GM23338 (cell line): ENCODE data around the gene SLC16A6. TPM values are rescaled to one million over a fixed set of nuclear protein-coding genes. Genes with fewer than 3 reads are reported as not detected.
"Not testable (repeated sequence)": the region's sequence is repeated elsewhere in the genome, so short reads cannot be mapped to it uniquely, and the experiment has no call there.

Experiments
- ATAC-seq: fragments of 200-7000 bp; cut with Tn5 transposase; 3 replicates; pipeline ENCODE4 v1.9.1; 2020
- DNase-seq: peaks from one replicate; pipeline ENCODE4 v3.0.0-alpha.2; 2015; ENCODE audit warnings: low spot score
- H2AFZ ChIP-seq: fragments of 200-600 bp; sonication (generic); 2 replicates; pipeline ENCODE4 v1.8.0; 2016; ENCODE audit warnings: antibody characterized with exemption, mild to moderate bottlenecking, moderate library complexity
- H3F3A ChIP-seq: fragments of 200-600 bp; sonication (generic); replicated peaks from 2 replicates; pipeline ENCODE4 v1.8.0; 2017; ENCODE audit warnings: antibody characterized with exemption, mixed run types, low read depth
- H3K27ac ChIP-seq: fragments of 200-600 bp; sonication (generic); 2 replicates; pipeline ENCODE4 v1.6.1; 2016; ENCODE audit warnings: low read depth
- H3K27me3 ChIP-seq: fragments of 200-600 bp; sonication (generic); 2 replicates; pipeline ENCODE4 v1.8.0; 2016; ENCODE audit warnings: mild to moderate bottlenecking, mixed run types, moderate library complexity; ENCODE audit not compliant: insufficient read depth
- H3K36me3 ChIP-seq: fragments of 200-600 bp; sonication (generic); 2 replicates; pipeline ENCODE4 v1.8.0; 2016; ENCODE audit warnings: mild to moderate bottlenecking; ENCODE audit not compliant: insufficient read depth
- H3K4me1 ChIP-seq: fragments of 200-600 bp; sonication (generic); 2 replicates; pipeline ENCODE4 v1.8.0; 2016; ENCODE audit warnings: mild to moderate bottlenecking, moderate library complexity; ENCODE audit not compliant: insufficient read depth
- H3K4me2 ChIP-seq: fragments of 200-600 bp; sonication (generic); 2 replicates; pipeline ENCODE4 v1.7.1; 2017; ENCODE audit warnings: mixed run types
- H3K4me3 ChIP-seq: fragments of 200-600 bp; sonication (generic); 2 replicates; pipeline ENCODE4 v1.6.1; 2016; ENCODE audit warnings: mixed run types
- H3K79me2 ChIP-seq: fragments of 200-600 bp; sonication (generic); replicated peaks from 2 replicates; pipeline ENCODE4 v1.8.0; 2017; ENCODE audit warnings: mild to moderate bottlenecking; ENCODE audit not compliant: insufficient read depth
- H3K9me2 ChIP-seq: fragments of 200-600 bp; sonication (generic); 2 replicates; pipeline ENCODE4 v1.8.0; 2017; ENCODE audit not compliant: insufficient read depth
- H4K20me1 ChIP-seq: fragments of 200-600 bp; sonication (generic); replicated peaks from 2 replicates; pipeline ENCODE4 v1.8.0; 2017; ENCODE audit warnings: mild to moderate bottlenecking; ENCODE audit not compliant: insufficient read depth
- H3K27ac Mint-ChIP-seq: 2 replicates; pipeline ENCODE4 v1.8.0; 2020; ENCODE audit warnings: inconsistent platforms, mild to moderate bottlenecking, moderate library complexity, mixed read lengths
- H3K27me3 Mint-ChIP-seq: 3 replicates; pipeline ENCODE4 v1.8.0; 2022; ENCODE audit warnings: low read depth, mild to moderate bottlenecking, moderate library complexity, mixed read lengths, inconsistent platforms; ENCODE audit not compliant: insufficient read depth, poor library complexity
- H3K36me3 Mint-ChIP-seq: 3 replicates; pipeline ENCODE4 v1.8.0; 2021; ENCODE audit warnings: low read depth, mild to moderate bottlenecking, inconsistent platforms, moderate library complexity, mixed read lengths
- H3K4me1 Mint-ChIP-seq: 3 replicates; pipeline ENCODE4 v1.8.0; 2020; ENCODE audit warnings: mild to moderate bottlenecking, inconsistent platforms, mixed read lengths
- H3K4me3 Mint-ChIP-seq: 3 replicates; pipeline ENCODE4 v1.8.0; 2021; ENCODE audit warnings: moderate library complexity, mild to moderate bottlenecking, inconsistent platforms, mixed read lengths
- H3K9me3 Mint-ChIP-seq: 3 replicates; pipeline ENCODE4 v1.8.0; 2020; ENCODE audit warnings: moderate library complexity, mild to moderate bottlenecking, inconsistent platforms, mixed read lengths
- CREB1 ChIP-seq: fragments of 250-450 bp; sonication (Bioruptor Pico); IDR thresholded peaks from 2 replicates; pipeline ENCODE4 v1.5.0; 2020; ENCODE audit warnings: low read depth, mild to moderate bottlenecking, moderate library complexity
- CTCF ChIP-seq, 2 experiments: fragments of 200-600 bp in 1 of 2; sonication (generic) in 1 of 2; conservative IDR thresholded peaks; 2 replicates each; pipeline versions ENCODE4 v1.5.1 to v1.6.1; 2016 to 2017; ENCODE audit warnings: antibody characterized with exemption in 2 of 2, low read depth in 2 of 2, mild to moderate bottlenecking in 2 of 2, moderate library complexity in 1 of 2
- ETS1 ChIP-seq: IDR thresholded peaks from 2 replicates; pipeline ENCODE4 v1.6.1; 2016; ENCODE audit warnings: antibody characterized with exemption
- EZH2 ChIP-seq: fragments of 200-600 bp; sonication (generic); IDR thresholded peaks from one replicate; pipeline ENCODE4 v1.8.0; 2017; ENCODE audit warnings: antibody characterized with exemption, mild to moderate bottlenecking, low read depth; ENCODE audit not compliant: unreplicated experiment
- NANOG ChIP-seq: IDR thresholded peaks from 2 replicates; pipeline ENCODE4 v1.6.1; 2016; ENCODE audit warnings: antibody characterized with exemption, borderline replicate concordance
- ZNF462 ChIP-seq: fragments of 250-450 bp; sonication (Bioruptor Pico); IDR thresholded peaks from 2 replicates; pipeline ENCODE4 v1.5.0; 2020; ENCODE audit warnings: mild to moderate bottlenecking, moderate library complexity
- polyA plus RNA-seq: library from polyadenylated mRNA; unstranded; fragments of >200 nt; fragmentation: Nextera tagmentation; extraction: Ambion mirVana; gene quantifications from 2 replicates; pipeline ENCODE4 v1.2.1, GENCODE V29; 2016
- total RNA-seq: library from RNA; depleted of rRNA; stranded (reverse); fragments of >200 nt; shearing (Covaris generic); gene quantifications from 2 replicates; pipeline ENCODE4 v1.2.3, GENCODE V29; 2014

SLC16A6 gene
- total and polyA plus RNA-seq, 2 experiments from 2014 or later: not detected

- no peak for TF ChIP-seq ETS1
These were observed 61.3 kb downstream of the SLC16A6 start (continued) for GRCh38 chr17:68229619-68230018.

- Mint-ChIP-seq H3K27me3 (no peaks in the 10 kb centered on the region), H3K9me3 (no peaks in the 10 kb centered on the region; the same call in 2 of the 3 replicates), H3K36me3 (peaks cover 5% of the 10 kb centered on the region; the same call in 2 of the 3 replicates), H3K4me1 (peaks cover 5% of the 10 kb centered on the region; the same call in 1 of the 3 replicates), H3K4me3 (no peak overlapping the region), H3K27ac (peak overlapping the region; percentile 43; the same call in 1 of the 2 replicates)
- H2AFZ ChIP-seq: no peak overlapping the region
- H3K4me1 ChIP-seq: no peaks in the 10 kb centered on the region
- 0 out of 2 replicates have a peak overlapping the region, but pooled peaks have one; percentile 19 for H3K27ac ChIP-seq
- no peaks in the 10 kb centered on the region for H3K9me2 ChIP-seq
- no peaks in the 10 kb centered on the region for H3K79me2 ChIP-seq
- H3K36me3 ChIP-seq: no peaks in the 10 kb centered on the region
- no peak for TF ChIP-seq EZH2
- no peak for TF ChIP-seq NANOG
- TF ChIP-seq ZNF462 (CRISPR knock-in tag): no peak
- no peak for TF ChIP-seq ETS1
- TF ChIP-seq CREB1: no peak
- no peak for TF ChIP-seq CTCF (conservative IDR thresholded peaks at IDR 0.05; ENCODE audit: low read depth in 2 of 2)
- no peaks in the 10 kb centered on the region for H3F3A ChIP-seq
- ATAC-seq (peak; percentile 54), DNase-seq (no peak)
- no peaks in the 10 kb centered on the region for H4K20me1 ChIP-seq
- no peak overlapping the region for H3K4me2 ChIP-seq
- H3K27me3 ChIP-seq: no peaks in the 10 kb centered on the region
- H3K4me3 ChIP-seq: no peak overlapping the region
These were observed 61.9 kb downstream of the SLC16A6 start for GRCh38 chr17:68228817-68229570.

- DNase-seq, H3K9me3 Mint-ChIP-seq, ATAC-seq, H2AFZ ChIP-seq, H3K36me3 ChIP-seq, H3K79me2 ChIP-seq, H3K27ac ChIP-seq, H3K4me1 ChIP-seq, H3K9me2 ChIP-seq, H3K27me3 Mint-ChIP-seq, H3F3A ChIP-seq, H3K27me3 ChIP-seq, H4K20me1 ChIP-seq, H3K36me3 Mint-ChIP-seq, H3K27ac Mint-ChIP-seq, H3K4me2 ChIP-seq, H3K4me3 Mint-ChIP-seq, H3K4me1 Mint-ChIP-seq, H3K4me3 ChIP-seq: not testable (repeated sequence)
These were observed 62.8 kb downstream of the SLC16A6 start for GRCh38 chr17:68228039-68228680.
